Neuronal stem cell (in vitro differentiated cells): ENCODE results near the gene RSPH10B.
"Not testable (repeated sequence)": the region's sequence is repeated elsewhere in the genome, so short reads cannot be mapped to it uniquely, and the experiment has no call there.

Source experiments
- DNase-seq: peaks from one replicate; pipeline ENCODE4 v3.0.0-alpha.2; 2013; ENCODE audit warnings: low spot score
- H2AFZ ChIP-seq: one replicate; pipeline ENCODE4 v1.6.1; 2013; ENCODE audit warnings: mild to moderate bottlenecking, low read length, inconsistent platforms
- H2AK5ac ChIP-seq: 2 replicates; pipeline ENCODE4 v1.6.1; 2013; ENCODE audit warnings: low read depth, mild to moderate bottlenecking, inconsistent platforms, low read length, moderate library complexity, mixed read lengths
- H2BK120ac ChIP-seq: 2 replicates; pipeline ENCODE4 v1.6.1; 2013; ENCODE audit warnings: low read depth, mild to moderate bottlenecking, inconsistent platforms, low read length, moderate library complexity, mixed read lengths
- H2BK12ac ChIP-seq: one replicate; pipeline ENCODE4 v1.6.1; 2013; ENCODE audit warnings: low read length, inconsistent platforms
- H2BK15ac ChIP-seq: 2 replicates; pipeline ENCODE4 v1.6.1; 2013; ENCODE audit warnings: mild to moderate bottlenecking, low read length, inconsistent platforms, mixed read lengths
- H2BK5ac ChIP-seq: one replicate; pipeline ENCODE4 v1.6.1; 2013; ENCODE audit warnings: inconsistent platforms, mild to moderate bottlenecking, low read length, moderate library complexity
- H3K14ac ChIP-seq: one replicate; pipeline ENCODE4 v1.6.1; 2013; ENCODE audit warnings: low read length, inconsistent platforms
- H3K18ac ChIP-seq: 2 replicates; pipeline ENCODE4 v1.6.1; 2013; ENCODE audit warnings: low read length, inconsistent platforms
- H3K23ac ChIP-seq: 2 replicates; pipeline ENCODE4 v1.6.1; 2013; ENCODE audit warnings: low read depth, mild to moderate bottlenecking, mixed read lengths, low read length, inconsistent platforms; ENCODE audit not compliant: poor library complexity
- H3K27ac ChIP-seq: replicated peaks from 3 replicates; pipeline ENCODE4 v1.5.1; 2013; ENCODE audit warnings: low read length, inconsistent platforms
- H3K27me3 ChIP-seq, 3 experiments: 2 replicates each; pipeline ENCODE4 v1.6.1; 2013; ENCODE audit warnings: low read length in 3 of 3, mild to moderate bottlenecking in 2 of 3, inconsistent platforms in 1 of 3, low read depth in 1 of 3, mixed read lengths in 1 of 3, moderate library complexity in 1 of 3; ENCODE audit not compliant: control insufficient read depth in 3 of 3, insufficient read depth in 3 of 3
- H3K36me3 ChIP-seq, 2 donors: replicated peaks in 1 of 2; 2 replicates each; pipeline ENCODE4 v1.6.1; 2013; ENCODE audit warnings: low read length in 2 of 2; ENCODE audit not compliant: control insufficient read depth in 2 of 2, insufficient read depth in 2 of 2
- H3K4ac ChIP-seq: 2 replicates; pipeline ENCODE4 v1.6.1; 2013; ENCODE audit warnings: inconsistent platforms, mild to moderate bottlenecking, low read length, moderate library complexity
- H3K4me1 ChIP-seq, 2 donors: 1 replicate in 1 of 2; 2 replicates in 1 of 2; pipeline ENCODE4 v1.6.1; 2013; ENCODE audit warnings: low read length in 2 of 2, low read depth in 1 of 2; ENCODE audit not compliant: control insufficient read depth in 2 of 2, insufficient read depth in 1 of 2
- H3K4me2 ChIP-seq: one replicate; pipeline ENCODE4 v1.6.1; 2013; ENCODE audit warnings: mild to moderate bottlenecking, low read length, inconsistent platforms; ENCODE audit not compliant: insufficient read depth, poor library complexity, severe bottlenecking
- H3K4me3 ChIP-seq, 2 donors: 2 replicates each; pipeline ENCODE4 v1.5.1; 2013; ENCODE audit warnings: low read length in 2 of 2, mild to moderate bottlenecking in 2 of 2, inconsistent platforms in 1 of 2, moderate library complexity in 1 of 2
- H3K79me1 ChIP-seq: one replicate; pipeline ENCODE4 v1.6.1; 2013; ENCODE audit warnings: low read depth, mild to moderate bottlenecking, inconsistent platforms, low read length, moderate library complexity
- H3K9ac ChIP-seq: one replicate; pipeline ENCODE4 v1.6.1; 2013; ENCODE audit warnings: mild to moderate bottlenecking, low read depth, low read length, inconsistent platforms; ENCODE audit not compliant: poor library complexity
- H3K9me3 ChIP-seq, 2 donors: replicated peaks in 1 of 2; 2 replicates each; pipeline versions ENCODE3 to v1.6.1; 2013; ENCODE audit warnings: low read length in 2 of 2, mild to moderate bottlenecking in 2 of 2, inconsistent platforms in 1 of 2, low read depth in 1 of 2, mixed read lengths in 1 of 2, moderate library complexity in 1 of 2; ENCODE audit not compliant: control insufficient read depth in 2 of 2, insufficient read depth in 1 of 2
- H4K8ac ChIP-seq: one replicate; pipeline ENCODE4 v1.6.1; 2013; ENCODE audit warnings: low read depth, mild to moderate bottlenecking, inconsistent platforms, low read length, moderate library complexity
- H4K91ac ChIP-seq: one replicate; pipeline ENCODE4 v1.6.1; 2013; ENCODE audit warnings: low read length, low read depth, mild to moderate bottlenecking, inconsistent platforms; ENCODE audit not compliant: poor library complexity
- WGBS, 2 donors: extraction: QIAGEN DNeasy Blood & Tissue Kit; methylation state at CpG; one replicate each; pipeline ENCODE4 v1.1.7; 2013; ENCODE audit warnings: missing lambda C conversion rate in 2 of 2, mixed read lengths in 1 of 2; ENCODE audit not compliant: insufficient read length in 2 of 2, insufficient replicate concordance in 1 of 2; ENCODE audit errors: extremely low coverage in 2 of 2; 5-methylcytosine and 5-hydroxymethylcytosine counted together

RSPH10B gene

DNA sequence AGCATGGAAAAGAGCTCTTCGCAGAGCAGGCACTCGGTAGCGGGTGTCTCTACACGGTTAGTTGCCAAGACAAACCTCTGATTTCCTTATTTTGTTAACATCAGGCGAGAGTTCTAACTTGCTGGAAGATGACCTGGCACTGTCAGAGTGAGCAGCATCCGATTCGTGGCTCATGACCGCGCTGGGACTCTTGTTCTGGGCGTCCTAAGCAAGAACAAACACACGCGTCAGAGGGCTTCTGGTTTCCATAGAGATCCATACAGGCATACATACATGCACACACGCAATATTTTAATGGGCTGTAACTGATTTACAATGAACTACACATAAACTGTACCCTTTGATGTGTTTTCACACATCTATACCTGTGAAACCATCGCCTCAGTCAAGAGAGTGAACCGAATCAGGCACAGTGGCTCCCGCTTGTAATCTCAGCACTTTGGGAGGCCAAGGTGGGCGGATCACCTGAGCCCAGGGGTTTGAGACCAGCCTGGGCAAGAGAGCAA, 35.5 kb downstream of the RSPH10B start:
- not testable (repeated sequence) for H3K23ac ChIP-seq, H3K4ac ChIP-seq

DNA sequence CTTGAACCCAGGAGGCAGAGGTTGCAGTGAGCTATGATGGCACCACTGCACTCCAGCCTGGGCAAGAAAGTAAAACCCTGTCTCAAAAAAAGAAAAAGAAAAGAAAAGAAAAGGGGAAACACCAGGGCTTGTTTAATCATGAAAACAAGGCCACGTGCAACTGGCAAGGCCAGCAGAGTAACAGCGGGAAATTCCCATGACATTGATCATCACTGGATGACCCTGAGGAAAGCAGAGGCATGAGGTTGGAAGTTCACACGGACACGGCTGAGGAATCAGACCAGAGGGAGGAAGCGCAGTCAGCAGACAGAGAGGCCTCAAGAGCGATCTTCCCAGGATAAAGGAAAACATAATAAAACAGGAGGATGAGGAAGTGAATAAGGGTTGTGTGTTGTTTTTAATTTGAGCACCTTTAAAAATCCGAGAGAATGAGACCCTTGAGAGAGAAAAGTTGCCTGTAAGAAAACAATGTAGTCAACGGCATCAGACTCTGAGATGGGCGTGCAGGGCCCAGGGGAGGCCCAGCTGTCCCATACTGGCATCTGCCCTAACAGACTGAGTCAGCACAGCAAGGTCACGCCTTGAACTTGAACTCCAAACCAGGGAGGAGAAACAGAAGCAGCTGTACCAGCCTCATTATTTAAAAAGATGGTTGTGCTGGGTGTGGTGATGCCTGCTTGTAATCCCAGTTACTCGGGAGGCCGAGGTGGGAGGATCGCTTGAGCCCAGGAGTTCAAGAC, 38.4 kb downstream of the RSPH10B start:
- not testable (repeated sequence) for H3K36me3 ChIP-seq, H2AK5ac ChIP-seq, H3K4me3 ChIP-seq, H3K27ac ChIP-seq, H2BK5ac ChIP-seq, H4K8ac ChIP-seq, DNase-seq, H3K27me3 ChIP-seq, H2AFZ ChIP-seq, H3K4me1 ChIP-seq, H3K23ac ChIP-seq, H3K9me3 ChIP-seq, H3K4ac ChIP-seq, H3K9ac ChIP-seq, H3K79me1 ChIP-seq, H3K4me2 ChIP-seq, H3K18ac ChIP-seq, H4K91ac ChIP-seq, H2BK120ac ChIP-seq, H2BK12ac ChIP-seq, H3K14ac ChIP-seq, H2BK15ac ChIP-seq
- WGBS, 2 donors, result no CpG with 5 or more reads among the region's 13 CpGs

More for the DNA sequence above, 35.5 kb downstream of the RSPH10B start:
- H3K9ac ChIP-seq, H2BK5ac ChIP-seq, H3K14ac ChIP-seq, H3K27ac ChIP-seq, H3K4me3 ChIP-seq, H3K79me1 ChIP-seq, H2BK15ac ChIP-seq, H4K91ac ChIP-seq, H3K18ac ChIP-seq, H3K27me3 ChIP-seq, DNase-seq, H3K9me3 ChIP-seq, H2BK120ac ChIP-seq, H3K36me3 ChIP-seq, H2BK12ac ChIP-seq, H4K8ac ChIP-seq, H2AK5ac ChIP-seq, H3K4me2 ChIP-seq, H2AFZ ChIP-seq, H3K4me1 ChIP-seq: not testable (repeated sequence)
- WGBS, 2 donors, result no CpG with 5 or more reads among the region's 17 CpGs

DNA sequence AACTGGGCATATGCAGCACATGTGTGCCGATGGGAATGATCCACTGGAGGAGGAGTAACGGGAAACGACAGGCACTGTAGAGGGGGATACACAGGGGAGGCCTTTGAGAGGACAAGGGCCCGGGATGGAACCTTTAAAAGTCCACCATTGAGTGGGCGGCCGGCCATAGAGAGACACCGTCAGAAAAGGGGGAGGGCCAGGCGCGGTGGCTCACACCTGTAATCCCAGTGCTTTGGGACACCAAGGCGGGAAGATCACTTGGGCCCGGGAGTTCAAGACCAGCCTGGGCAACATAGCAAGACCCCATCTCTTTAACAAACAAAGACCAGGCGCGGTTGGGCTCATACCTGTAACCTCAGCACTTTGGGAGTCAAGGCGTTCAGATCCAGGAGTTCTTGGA, 39.2 kb downstream of the RSPH10B start:
- H4K91ac ChIP-seq, H3K18ac ChIP-seq, H3K4me2 ChIP-seq, H3K79me1 ChIP-seq, H3K23ac ChIP-seq, H3K36me3 ChIP-seq, H3K9ac ChIP-seq, H2BK120ac ChIP-seq, H2BK5ac ChIP-seq, H2BK12ac ChIP-seq, H3K9me3 ChIP-seq, DNase-seq, H3K4me1 ChIP-seq, H2AK5ac ChIP-seq, H2AFZ ChIP-seq, H3K4me3 ChIP-seq, H2BK15ac ChIP-seq, H3K27ac ChIP-seq, H3K14ac ChIP-seq, H4K8ac ChIP-seq, H3K27me3 ChIP-seq, H3K4ac ChIP-seq: not testable (repeated sequence)
- no CpG with 5 or more reads among the region's 14 CpGs for WGBS, 2 donors

DNA sequence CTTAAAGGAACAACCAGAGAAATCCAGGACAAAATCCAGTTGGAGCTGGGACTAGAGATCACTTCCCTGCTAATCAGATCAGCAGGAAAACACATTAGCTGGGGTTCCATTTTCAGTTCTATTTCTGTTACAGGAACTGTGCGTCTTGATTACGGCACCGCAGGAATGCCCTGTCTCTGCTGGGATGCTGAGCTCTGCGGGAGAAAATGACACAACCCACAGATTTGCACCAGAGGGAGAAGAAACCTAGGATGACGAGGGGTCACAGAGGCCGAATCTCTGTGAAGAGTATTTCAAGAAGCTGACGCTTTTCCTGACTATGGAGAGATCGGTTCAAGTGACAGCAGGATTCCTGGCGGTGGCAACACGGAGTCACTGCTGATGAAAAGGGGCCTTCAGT, 40.2 kb downstream of the RSPH10B start:
- H2BK120ac ChIP-seq, H2AFZ ChIP-seq, H3K4me1 ChIP-seq, H3K18ac ChIP-seq, H2BK12ac ChIP-seq, H3K4ac ChIP-seq, H4K8ac ChIP-seq, H2BK5ac ChIP-seq, H3K9ac ChIP-seq, H3K79me1 ChIP-seq, H3K36me3 ChIP-seq, H2BK15ac ChIP-seq, H3K14ac ChIP-seq, H3K27me3 ChIP-seq, H3K23ac ChIP-seq, H2AK5ac ChIP-seq, H3K4me3 ChIP-seq, H3K4me2 ChIP-seq, DNase-seq, H3K9me3 ChIP-seq, H3K27ac ChIP-seq, H4K91ac ChIP-seq: not testable (repeated sequence)
- no CpG with 5 or more reads among the region's 10 CpGs for WGBS, 2 donors
